ENCODE results near the gene DLGAP4. TPM values are rescaled to one million over a fixed set of nuclear protein-coding genes. Genes with fewer than 3 reads are reported as not detected.

The DLGAP4 gene
- total RNA-seq, 2 experiments from 2014 or later, result 40.2 to 44.2 TPM

GRCh38 chr20:36318166-36318565, 12.0 kb downstream of the DLGAP4 start:
- Mint-ChIP-seq H3K4me3 (no peak overlapping the region), H3K4me1 (no peaks in the 10 kb centered on the region), H3K27ac (no peak overlapping the region), H3K27me3 (no peaks in the 10 kb centered on the region), H3K36me3 (ENCODE audit: low read depth) (no peaks in the 10 kb centered on the region), H3K9me3 (no peaks in the 10 kb centered on the region)
- CTCF ChIA-PET, result no interaction called here
- no peak for DNase-seq
- POLR2A ChIA-PET, result no interaction called here

- CTCF ChIA-PET, result no interaction called here
These were observed 13.5 kb downstream of the DLGAP4 start for GRCh38 chr20:36319356-36320260.

GRCh38 chr20:36320261-36320897, 14.2 kb downstream of the DLGAP4 start:
- Mint-ChIP-seq H3K27ac (no peak overlapping the region), H3K9me3 (no peaks in the 10 kb centered on the region), H3K36me3 (ENCODE audit: low read depth) (no peaks in the 10 kb centered on the region), H3K4me1 (no peaks in the 10 kb centered on the region), H3K27me3 (peaks cover 3% of the 10 kb centered on the region), H3K4me3 (no peak overlapping the region)
- CTCF ChIA-PET, result no interaction called here
- DNase-seq, result no peak
- POLR2A ChIA-PET, result no interaction called here

More at GRCh38 chr20:36319356-36320260, 13.5 kb downstream of the DLGAP4 start:
- H3K4me3 Mint-ChIP-seq, result no peak overlapping the region
- H3K27me3 Mint-ChIP-seq, result no peaks in the 10 kb centered on the region
- no peak for DNase-seq
- H3K27ac Mint-ChIP-seq, result no peak overlapping the region
- no peaks in the 10 kb centered on the region for H3K4me1 Mint-ChIP-seq
- H3K9me3 Mint-ChIP-seq, result no peaks in the 10 kb centered on the region
- POLR2A ChIA-PET, result no interaction called here
- H3K36me3 Mint-ChIP-seq (ENCODE audit: low read depth), result no peaks in the 10 kb centered on the region

GRCh38 chr20:36320898-36321695, 15.0 kb downstream of the DLGAP4 start:
- Mint-ChIP-seq H3K4me1 (no peaks in the 10 kb centered on the region), H3K27ac (no peak overlapping the region), H3K36me3 (ENCODE audit: low read depth) (no peaks in the 10 kb centered on the region), H3K9me3 (peaks cover 2% of the 10 kb centered on the region), H3K27me3 (peaks cover 7% of the 10 kb centered on the region), H3K4me3 (no peak overlapping the region)
- POLR2A ChIA-PET, result no interaction called here
- DNase-seq, result no peak
- CTCF ChIA-PET, result no interaction called here

- H3K4me3 Mint-ChIP-seq, result no peak overlapping the region
- H3K27me3 Mint-ChIP-seq, result peaks cover 8% of the 10 kb centered on the region
- no peaks in the 10 kb centered on the region for H3K36me3 Mint-ChIP-seq (ENCODE audit: low read depth)
- ChIA-PET POLR2A (no interaction called here), CTCF (no interaction called here)
- peaks cover 4% of the 10 kb centered on the region for H3K9me3 Mint-ChIP-seq
- DNase-seq, result no peak
- H3K4me1 Mint-ChIP-seq, result no peaks in the 10 kb centered on the region
- no peak overlapping the region for H3K27ac Mint-ChIP-seq
These were observed 16.0 kb downstream of the DLGAP4 start for GRCh38 chr20:36322131-36322530.

DNA sequence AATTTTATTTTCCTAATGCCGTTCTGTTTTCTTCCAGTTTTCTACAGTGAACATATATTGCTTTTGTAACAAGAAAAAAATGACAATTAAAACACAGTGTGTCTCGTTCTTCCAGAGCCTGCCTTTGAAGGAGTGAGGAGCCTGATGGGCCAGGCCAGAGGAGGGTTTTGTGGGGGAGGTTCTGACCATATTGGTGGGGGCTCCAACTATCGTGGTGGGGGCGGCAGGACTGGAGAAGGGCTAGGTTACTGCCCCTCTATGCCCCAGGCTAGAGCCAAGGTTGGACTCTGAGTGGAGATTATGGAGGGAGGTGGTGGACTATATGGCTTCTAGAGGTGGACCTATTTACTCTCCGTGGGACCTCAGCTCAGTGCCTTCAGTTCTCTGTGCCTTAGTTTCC, 24.0 kb downstream of the DLGAP4 start:
- ChIA-PET CTCF (interaction anchor here (0.8 kb wide), 1 partner anchor 335 kb away, joined by 3 read pairs; no protein-coding TSS in a partner anchor), POLR2A (no interaction called here)
- no peak overlapping the region for H3K27ac Mint-ChIP-seq
- peaks cover 4% of the 10 kb centered on the region for H3K9me3 Mint-ChIP-seq
- H3K27me3 Mint-ChIP-seq, result peaks cover 37% of the 10 kb centered on the region
- DNase-seq, result no peak
- H3K4me1 Mint-ChIP-seq, result no peaks in the 10 kb centered on the region
- no peaks in the 10 kb centered on the region for H3K36me3 Mint-ChIP-seq (ENCODE audit: low read depth)
- H3K4me3 Mint-ChIP-seq, result no peak overlapping the region

DNA sequence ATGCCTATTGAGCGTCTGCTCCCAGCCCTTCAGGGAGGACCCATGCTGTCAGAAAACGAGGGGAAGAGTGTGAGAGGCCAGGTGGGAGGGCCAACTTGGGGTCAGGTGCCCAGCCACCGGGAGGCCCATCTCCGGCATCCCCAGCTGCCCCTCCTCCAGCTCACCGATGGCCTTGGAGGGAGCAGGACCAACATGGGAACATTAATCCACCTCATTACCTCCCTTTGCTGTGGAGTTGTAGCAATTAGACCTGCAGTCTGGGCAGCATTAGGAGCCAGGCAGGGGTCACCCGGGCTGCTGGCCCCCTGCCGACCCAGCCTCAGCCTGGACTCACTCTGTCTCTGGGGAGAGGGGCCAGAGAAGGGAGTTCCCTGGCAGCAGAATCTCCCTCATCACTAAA, 25.1 kb downstream of the DLGAP4 start:
- Mint-ChIP-seq H3K9me3 (peaks cover under 1% of the 10 kb centered on the region), H3K36me3 (ENCODE audit: low read depth) (no peaks in the 10 kb centered on the region), H3K27ac (no peak overlapping the region), H3K4me3 (no peak overlapping the region), H3K4me1 (no peaks in the 10 kb centered on the region), H3K27me3 (peaks cover 31% of the 10 kb centered on the region)
- ChIA-PET POLR2A (no interaction called here), CTCF (interaction anchor here (1.0 kb wide), 1 partner anchor 68 kb away, joined by 3 read pairs; no protein-coding TSS in a partner anchor)
- no peak for DNase-seq

DNA sequence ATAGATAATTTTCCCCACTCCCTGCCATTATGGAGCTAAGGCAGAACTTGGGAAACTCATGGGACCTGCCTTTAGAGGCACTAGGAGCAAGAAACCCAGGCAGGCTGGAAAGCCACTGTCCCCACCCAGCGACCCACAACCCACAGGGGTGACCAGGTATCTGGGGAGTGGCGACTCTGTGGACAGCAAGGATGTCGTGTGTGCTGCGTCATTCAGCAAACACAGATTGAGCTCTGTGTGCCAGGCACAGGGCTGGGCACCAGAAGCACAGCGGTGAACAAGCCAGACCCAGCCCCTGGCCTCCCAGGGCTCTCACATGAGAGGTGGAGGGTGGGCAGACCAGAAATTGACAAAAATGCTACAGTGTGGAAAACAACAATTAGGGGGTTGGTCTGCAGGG, 27.7 kb downstream of the DLGAP4 start:
- no peaks in the 10 kb centered on the region for H3K4me1 Mint-ChIP-seq
- CTCF ChIA-PET, result no interaction called here
- no peak for DNase-seq

DNA sequence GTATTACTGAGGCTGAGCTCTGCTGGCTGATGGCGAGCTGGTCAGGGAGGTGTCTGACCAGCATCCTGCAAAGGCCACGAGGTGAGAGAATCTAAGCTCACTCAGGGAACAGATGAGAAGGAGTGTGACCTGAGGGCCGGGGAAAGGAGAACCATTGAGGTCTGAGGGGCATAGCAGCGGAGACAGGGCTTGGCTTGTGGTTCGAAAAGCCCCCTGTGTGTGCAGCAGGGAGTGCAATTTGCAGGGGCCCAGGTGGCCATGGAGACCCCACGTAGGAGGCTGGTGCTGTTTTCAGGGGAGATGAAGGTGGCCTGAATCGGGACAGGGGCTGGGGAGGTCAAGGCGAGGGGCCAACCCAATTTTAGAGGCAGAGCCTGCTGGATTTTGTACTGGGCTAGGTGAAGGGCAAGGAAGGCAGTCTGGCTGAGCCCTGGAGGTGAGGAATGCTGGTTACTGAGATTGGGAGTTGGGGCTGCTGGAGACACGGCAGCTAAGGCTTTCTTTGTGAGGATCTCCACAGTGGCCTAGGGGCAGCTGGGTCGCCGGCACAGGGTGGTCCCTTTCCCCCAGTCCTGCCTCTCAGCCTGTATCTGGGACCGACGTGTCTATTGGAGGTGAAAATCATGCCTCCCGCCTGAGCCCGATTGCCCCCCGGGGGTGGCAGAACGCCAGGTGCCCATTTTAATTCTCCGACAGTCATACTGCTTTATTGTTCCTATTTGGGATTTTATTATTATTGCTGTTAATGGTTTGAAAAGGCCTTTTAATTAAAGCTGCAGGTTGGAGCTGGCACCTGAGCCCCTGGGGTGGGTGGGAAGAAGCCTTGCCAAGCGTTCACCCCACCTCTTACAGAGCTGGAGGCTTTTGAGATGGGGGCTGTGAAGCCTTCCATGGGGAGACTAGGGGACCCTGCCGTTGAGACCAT, 28.4 kb downstream of the DLGAP4 start:
- Mint-ChIP-seq H3K36me3 (ENCODE audit: low read depth) (no peaks in the 10 kb centered on the region), H3K27me3 (peaks cover 33% of the 10 kb centered on the region)
- POLR2A ChIA-PET, result no interaction called here

More for the DNA sequence above, 27.7 kb downstream of the DLGAP4 start:
- Mint-ChIP-seq H3K36me3 (ENCODE audit: low read depth) (no peaks in the 10 kb centered on the region), H3K4me3 (no peak overlapping the region), H3K27me3 (peaks cover 33% of the 10 kb centered on the region), H3K9me3 (no peaks in the 10 kb centered on the region), H3K27ac (no peak overlapping the region)
- POLR2A ChIA-PET, result no interaction called here

DNA sequence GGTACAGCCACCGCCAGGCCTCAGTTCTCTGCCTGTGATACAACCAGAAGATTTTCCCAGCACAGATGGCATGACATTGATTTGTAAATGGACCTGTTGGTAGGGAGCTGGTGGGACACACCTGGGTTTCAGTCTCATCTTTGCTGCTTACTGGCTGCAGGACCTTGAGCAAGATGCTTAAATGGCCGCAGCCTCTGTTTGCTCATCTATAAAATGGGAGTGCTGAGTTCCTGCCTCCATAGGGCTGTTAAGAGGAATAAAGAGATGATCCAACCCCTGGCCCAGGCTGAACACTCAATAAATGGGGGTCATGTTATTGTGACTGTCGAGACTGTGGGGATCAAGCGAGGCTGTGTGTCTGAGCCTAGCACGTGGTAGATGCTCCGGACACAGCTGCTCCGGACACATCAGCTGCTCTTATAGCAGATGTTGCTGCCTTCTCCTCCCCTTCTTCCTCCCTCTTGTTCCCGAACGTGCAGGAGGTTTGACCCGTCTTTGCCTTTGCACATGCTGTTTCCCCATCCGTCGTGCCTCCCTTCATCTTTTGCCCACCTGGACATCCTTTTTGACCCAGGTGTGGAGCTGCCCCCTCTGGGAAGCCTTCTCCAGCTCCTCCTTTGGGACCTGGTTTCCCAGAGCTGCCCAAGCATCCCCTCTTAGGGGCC, 29.2 kb downstream of the DLGAP4 start:
- Mint-ChIP-seq H3K36me3 (ENCODE audit: low read depth) (no peaks in the 10 kb centered on the region), H3K4me3 (no peak overlapping the region), H3K9me3 (no peaks in the 10 kb centered on the region), H3K27me3 (peaks cover 33% of the 10 kb centered on the region), H3K27ac (no peak overlapping the region), H3K4me1 (no peaks in the 10 kb centered on the region)
- ChIA-PET POLR2A (no interaction called here), CTCF (no interaction called here)
- no peak for DNase-seq

More for the DNA sequence above, 28.4 kb downstream of the DLGAP4 start:
- Mint-ChIP-seq H3K27ac (no peak overlapping the region), H3K4me3 (no peak overlapping the region), H3K4me1 (no peaks in the 10 kb centered on the region), H3K9me3 (no peaks in the 10 kb centered on the region)
- no peak for DNase-seq
- CTCF ChIA-PET, result no interaction called here

DNA sequence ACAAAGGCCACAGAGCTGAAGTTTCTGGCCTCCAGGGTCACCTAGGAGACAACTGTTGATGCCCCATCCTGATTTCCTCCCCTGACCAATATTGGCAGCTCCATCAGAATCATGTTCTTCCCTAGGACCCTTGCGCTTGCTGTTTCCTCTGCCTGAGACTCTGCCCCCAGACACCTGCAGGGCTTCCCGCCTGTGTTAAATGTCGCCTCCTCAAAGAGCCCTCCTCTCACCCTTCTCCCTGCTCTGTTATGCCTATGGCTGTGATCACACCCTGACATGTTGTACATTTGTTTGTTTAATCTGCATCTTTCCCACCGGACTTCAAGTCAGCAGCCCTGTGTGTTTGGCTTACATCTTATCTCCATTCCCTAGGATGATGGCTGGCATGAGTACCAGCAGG, 30.1 kb downstream of the DLGAP4 start:
- Mint-ChIP-seq H3K27ac (no peak overlapping the region), H3K36me3 (ENCODE audit: low read depth) (no peaks in the 10 kb centered on the region), H3K4me1 (no peaks in the 10 kb centered on the region), H3K9me3 (no peaks in the 10 kb centered on the region), H3K4me3 (no peak overlapping the region), H3K27me3 (peaks cover 33% of the 10 kb centered on the region)
- ChIA-PET POLR2A (no interaction called here), CTCF (no interaction called here)
- no peak for DNase-seq

DNA sequence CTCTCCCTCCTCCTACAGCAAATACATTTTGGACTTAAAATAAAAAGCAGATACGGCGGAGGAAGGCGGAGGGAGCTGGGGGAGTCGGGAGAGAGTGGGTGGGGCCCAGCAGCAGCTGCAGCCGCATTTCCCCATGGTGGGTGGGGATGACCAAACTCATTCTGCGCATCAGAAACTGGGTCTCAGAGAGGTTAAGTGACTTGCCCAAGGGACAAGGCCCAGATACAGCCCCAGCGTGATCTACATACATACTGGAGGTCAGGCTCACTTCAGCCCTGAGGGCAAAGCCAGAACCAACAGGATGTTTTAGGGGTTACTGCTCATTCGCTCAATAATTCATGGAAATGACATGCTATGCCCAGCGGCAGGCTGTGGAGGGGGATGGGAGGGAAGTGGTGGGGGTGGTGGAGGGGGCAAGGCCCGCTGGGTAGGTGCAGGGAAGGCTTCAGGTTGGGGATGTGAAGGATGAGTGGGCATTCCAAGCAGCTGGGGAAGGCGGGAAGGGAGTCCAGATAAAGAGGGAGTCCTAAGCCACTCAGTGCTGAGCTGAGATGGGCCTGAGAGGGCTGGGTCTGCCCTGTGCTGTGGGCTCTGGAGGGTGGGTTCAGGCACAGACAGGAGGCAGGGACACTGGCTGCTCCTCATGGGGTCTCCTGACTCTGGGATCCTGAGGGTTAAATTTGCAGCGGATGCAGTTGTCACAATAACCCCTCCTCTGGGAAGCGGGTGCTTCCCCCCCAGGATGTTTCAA, 31.0 kb downstream of the DLGAP4 start:
- ChIA-PET POLR2A (no interaction called here), CTCF (no interaction called here)
- Mint-ChIP-seq H3K27ac (no peak overlapping the region), H3K9me3 (no peaks in the 10 kb centered on the region), H3K4me1 (no peaks in the 10 kb centered on the region), H3K27me3 (peaks cover 24% of the 10 kb centered on the region), H3K4me3 (no peak overlapping the region), H3K36me3 (ENCODE audit: low read depth) (no peaks in the 10 kb centered on the region)
- DNase-seq, result no peak

All from activated CD4-positive, alpha-beta memory T cell treated with anti-CD3 and anti-CD28 coated beads, Interleukin-2, amount 10 ng/mL, durations not matched to agents 7 days and 5 days (primary cell).